H9 (cell line): ENCODE measurements around the gene SPDYE6. TPM values are rescaled to one million over a fixed set of nuclear protein-coding genes. Genes with fewer than 3 reads are reported as not detected.
A peak's percentile ranks its signal among the peaks of the same experiment; 100 is the strongest.

ENCODE experiments used
- DNase-seq: peaks from one replicate; pipeline ENCODE4 v3.0.0-alpha.2; 2017
- H2AFZ ChIP-seq: one replicate; pipeline ENCODE4 v1.6.1; 2013; ENCODE audit warnings: mild to moderate bottlenecking, low read length, control low read depth, moderate library complexity
- H2AK5ac ChIP-seq: 2 replicates; pipeline ENCODE4 v1.6.1; 2013; ENCODE audit warnings: low read length, control low read depth, mixed read lengths; ENCODE audit not compliant: insufficient read length
- H2BK120ac ChIP-seq: one replicate; pipeline ENCODE4 v1.6.1; 2013; ENCODE audit warnings: low read depth, mild to moderate bottlenecking, low read length, control low read depth, inconsistent platforms; ENCODE audit not compliant: poor library complexity, severe bottlenecking
- H2BK12ac ChIP-seq: 2 replicates; pipeline ENCODE4 v1.6.1; 2013; ENCODE audit warnings: low read length, control low read depth, mixed read lengths, low read depth; ENCODE audit not compliant: insufficient read length
- H2BK15ac ChIP-seq: 2 replicates; pipeline ENCODE4 v1.6.1; 2013; ENCODE audit warnings: low read depth, low read length, control low read depth
- H2BK20ac ChIP-seq: one replicate; pipeline ENCODE4 v1.6.1; 2013; ENCODE audit warnings: low read depth, mild to moderate bottlenecking, low read length, control low read depth, inconsistent platforms; ENCODE audit not compliant: poor library complexity, severe bottlenecking
- H2BK5ac ChIP-seq: 2 replicates; pipeline ENCODE4 v1.6.1; 2013; ENCODE audit warnings: low read length, control low read depth, mixed read lengths; ENCODE audit not compliant: insufficient read length
- H3K14ac ChIP-seq: 2 replicates; pipeline ENCODE4 v1.6.1; 2013; ENCODE audit warnings: low read length, control low read depth; ENCODE audit not compliant: insufficient read depth
- H3K18ac ChIP-seq: 2 replicates; pipeline ENCODE4 v1.6.1; 2013; ENCODE audit warnings: low read depth, mild to moderate bottlenecking, mixed read lengths, low read length, control low read depth; ENCODE audit not compliant: insufficient read length
- H3K23ac ChIP-seq: 2 replicates; pipeline ENCODE4 v1.6.1; 2013; ENCODE audit warnings: low read length, control low read depth, mixed read lengths, low read depth; ENCODE audit not compliant: insufficient read length
- H3K23me2 ChIP-seq: 2 replicates; pipeline ENCODE4 v1.6.1; 2013; ENCODE audit warnings: low read depth, mild to moderate bottlenecking, mixed read lengths, low read length, control low read depth; ENCODE audit not compliant: insufficient read length, poor library complexity, severe bottlenecking
- H3K27ac ChIP-seq: 2 replicates; pipeline ENCODE4 v1.5.1; 2013; ENCODE audit warnings: low read length, control low read depth, mixed read lengths, low read depth; ENCODE audit not compliant: insufficient read length
- H3K27me3 ChIP-seq: 2 replicates; pipeline ENCODE4 v1.6.1; 2013; ENCODE audit warnings: low read length, control low read depth, inconsistent platforms; ENCODE audit not compliant: insufficient read depth
- H3K4ac ChIP-seq: 2 replicates; pipeline ENCODE4 v1.6.1; 2013; ENCODE audit warnings: low read depth, mild to moderate bottlenecking, control low read depth, inconsistent platforms, low read length, moderate library complexity
- H3K4me1 ChIP-seq: 2 replicates; pipeline ENCODE4 v1.6.1; 2013; ENCODE audit warnings: low read length, control low read depth, inconsistent platforms; ENCODE audit not compliant: insufficient read depth
- H3K4me2 ChIP-seq: 2 replicates; pipeline ENCODE4 v1.6.1; 2013; ENCODE audit warnings: low read length, control low read depth, mixed read lengths; ENCODE audit not compliant: insufficient read length, insufficient read depth
- H3K56ac ChIP-seq: 2 replicates; pipeline ENCODE4 v1.6.1; 2013; ENCODE audit warnings: low read depth, mild to moderate bottlenecking, mixed read lengths, low read length, control low read depth; ENCODE audit not compliant: insufficient read length
- H3K79me1 ChIP-seq: 2 replicates; pipeline ENCODE4 v1.6.1; 2013; ENCODE audit warnings: low read depth, mild to moderate bottlenecking, moderate library complexity, low read length, control low read depth, inconsistent platforms; ENCODE audit not compliant: insufficient read depth, poor library complexity, severe bottlenecking
- H3K79me2 ChIP-seq: 2 replicates; pipeline ENCODE4 v1.6.1; 2013; ENCODE audit warnings: low read length, control low read depth, inconsistent platforms; ENCODE audit not compliant: insufficient read depth
- H3K9ac ChIP-seq: 2 replicates; pipeline ENCODE4 v1.6.1; 2013; ENCODE audit warnings: low read length, control low read depth, mixed read lengths; ENCODE audit not compliant: insufficient read length; ENCODE audit errors: extremely low read depth
- H3K9me3 ChIP-seq: one replicate; pipeline ENCODE4 v1.6.1; 2013; ENCODE audit warnings: low read depth, low read length, inconsistent platforms; ENCODE audit not compliant: control insufficient read depth
- H3T11ph ChIP-seq: one replicate; pipeline ENCODE4 v1.6.1; 2013; ENCODE audit warnings: mild to moderate bottlenecking, low read length, control low read depth, inconsistent platforms
- H4K20me1 ChIP-seq: one replicate; pipeline ENCODE4 v1.6.1; 2013; ENCODE audit not compliant: control insufficient read depth, insufficient read length, insufficient read depth
- H4K5ac ChIP-seq: 2 replicates; pipeline ENCODE4 v1.6.1; 2013; ENCODE audit warnings: low read depth, mild to moderate bottlenecking, mixed read lengths, low read length, control low read depth; ENCODE audit not compliant: insufficient read length
- H4K8ac ChIP-seq: replicated peaks from 2 replicates; pipeline ENCODE4 v1.6.1; 2013; ENCODE audit warnings: low read length, control low read depth, mixed read lengths, low read depth; ENCODE audit not compliant: insufficient read length
- H4K91ac ChIP-seq: 2 replicates; pipeline ENCODE4 v1.6.1; 2013; ENCODE audit warnings: low read depth, mild to moderate bottlenecking, moderate library complexity, mixed read lengths, low read length, control low read depth; ENCODE audit not compliant: insufficient read length
- H3K27ac Mint-ChIP-seq, 3 experiments: 2 replicates in 2 of 3; 3 replicates in 1 of 3; pipeline ENCODE4 v1.8.0; 2020 to 2021; ENCODE audit warnings: mixed read lengths in 3 of 3, mild to moderate bottlenecking in 1 of 3, moderate library complexity in 1 of 3
- H3K27me3 Mint-ChIP-seq: 2 replicates; pipeline ENCODE4 v1.8.0; 2021; ENCODE audit warnings: low read depth, mild to moderate bottlenecking, moderate library complexity, mixed read lengths
- H3K36me3 Mint-ChIP-seq, 3 experiments: 2 replicates in 2 of 3; 3 replicates in 1 of 3; pipeline ENCODE4 v1.8.0; 2020 to 2021; ENCODE audit warnings: low read depth in 3 of 3, mixed read lengths in 3 of 3; ENCODE audit not compliant: insufficient read depth in 1 of 3
- H3K4me1 Mint-ChIP-seq, 2 experiments: 2 replicates each; pipeline ENCODE4 v1.8.0; 2020; ENCODE audit warnings: mixed read lengths in 2 of 2
- H3K4me3 Mint-ChIP-seq, 2 experiments: 2 replicates in 1 of 2; 3 replicates in 1 of 2; pipeline ENCODE4 v1.8.0; 2020 to 2021; ENCODE audit warnings: mild to moderate bottlenecking in 2 of 2, mixed read lengths in 2 of 2, moderate library complexity in 1 of 2
- H3K9me3 Mint-ChIP-seq, 2 experiments: 2 replicates in 1 of 2; 3 replicates in 1 of 2; pipeline ENCODE4 v1.8.0; 2020; ENCODE audit warnings: mild to moderate bottlenecking in 2 of 2, mixed read lengths in 2 of 2, moderate library complexity in 1 of 2
- CTCF ChIP-seq: fragments of 200-600 bp; sonication (generic); conservative IDR thresholded peaks from 3 replicates; pipeline ENCODE4 v1.8.0; 2021; ENCODE audit warnings: antibody characterized with exemption, mild to moderate bottlenecking
- WGBS: extraction: QIAGEN DNeasy Blood & Tissue Kit; methylation state at CpG from one replicate; pipeline ENCODE4 v1.1.7; 2013; ENCODE audit warnings: missing lambda C conversion rate, low lambda C conversion rate, mixed read lengths; ENCODE audit not compliant: insufficient read length; ENCODE audit errors: extremely low coverage; 5-methylcytosine and 5-hydroxymethylcytosine counted together
- total RNA-seq: library from RNA; stranded (reverse); gene quantifications from 2 replicates; pipeline ENCODE4 v1.2.1, GENCODE V29; 2021

Gene SPDYE6
- total RNA-seq, 1 experiment from 2014 or later = not detected

- Histone ChIP-seq H3K4ac (no peak overlapping the region), H2BK20ac (no peak overlapping the region), H3T11ph (no peak overlapping the region), H3K23me2 (no peaks in the 10 kb centered on the region), H2AK5ac (no peak overlapping the region), H3K23ac (no peak overlapping the region), H4K20me1 (no peaks in the 10 kb centered on the region), H2BK15ac (no peak overlapping the region), H4K8ac (no peak overlapping the region), H4K91ac (no peak overlapping the region), H3K27me3 (no peaks in the 10 kb centered on the region), H2BK120ac (no peak overlapping the region), H3K79me2 (no peaks in the 10 kb centered on the region), H3K18ac (no peak overlapping the region), H2AFZ (no peak overlapping the region), H2BK12ac (no peak overlapping the region), H3K9me3 (no peaks in the 10 kb centered on the region), H3K79me1 (peaks cover 3% of the 10 kb centered on the region), H3K14ac (no peak overlapping the region), H3K4me1 (no peaks in the 10 kb centered on the region), H3K56ac (no peak overlapping the region), H3K27ac (no peak overlapping the region), H2BK5ac (no peak overlapping the region), H3K4me2 (no peak overlapping the region), H4K5ac (no peak overlapping the region), H3K9ac (no peak overlapping the region)
- no peaks in the 10 kb centered on the region for H3K27me3 Mint-ChIP-seq
- H3K9me3 Mint-ChIP-seq = peaks cover 1 to 2% of the 10 kb centered on the region in 2 experiments; a peak in 3 of 5 replicates
- no peak overlapping the region for H3K27ac Mint-ChIP-seq
- DNase-seq = peak; percentile 72
- peaks cover 48 to 96% (median 83%) of the 10 kb centered on the region in 3 experiments for H3K36me3 Mint-ChIP-seq
- no CpG with 5 or more reads among the region's 15 CpGs for WGBS
- TF ChIP-seq CTCF = peak; percentile 76
- no peaks in the 10 kb centered on the region for H3K4me1 Mint-ChIP-seq
- H3K4me3 Mint-ChIP-seq = no peak overlapping the region
These were observed 48.0 kb upstream of the SPDYE6 start for GRCh38 chr7:102404005-102404861.
